Measurements from ENCODE around the gene TPST2.

TPST2 gene

DNA sequence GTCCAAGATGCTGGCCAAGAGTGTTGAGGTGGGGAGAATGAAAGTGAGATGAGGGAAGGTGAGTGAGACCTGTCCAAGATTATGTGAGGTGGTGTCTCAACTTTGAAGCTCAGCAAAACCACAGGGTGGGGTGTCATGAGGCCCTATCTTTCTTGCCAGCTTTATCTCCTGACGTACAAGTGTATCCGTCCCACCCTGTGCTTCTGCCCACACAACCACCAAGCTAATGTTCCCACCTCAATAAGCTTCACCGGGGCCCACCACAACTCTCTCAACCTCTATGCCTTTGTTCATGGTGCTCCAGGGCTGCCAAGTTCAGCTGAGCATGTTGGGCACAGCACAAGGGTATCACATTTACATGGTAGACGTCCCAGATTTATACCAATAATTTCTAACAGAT is 7.1 kb upstream of the TPST2 start:
- peak; percentile 53 for ATAC-seq
- Mint-ChIP-seq H3K9me3 (no peaks in the 10 kb centered on the region), H3K27ac (no peak overlapping the region), H3K4me1 (peaks cover 71% of the 10 kb centered on the region), H3K27me3 (no peaks in the 10 kb centered on the region), H3K4me3 (peak overlapping the region; percentile 31 to 59)
- DNase-seq = peak; percentile 30 to 38

DNA sequence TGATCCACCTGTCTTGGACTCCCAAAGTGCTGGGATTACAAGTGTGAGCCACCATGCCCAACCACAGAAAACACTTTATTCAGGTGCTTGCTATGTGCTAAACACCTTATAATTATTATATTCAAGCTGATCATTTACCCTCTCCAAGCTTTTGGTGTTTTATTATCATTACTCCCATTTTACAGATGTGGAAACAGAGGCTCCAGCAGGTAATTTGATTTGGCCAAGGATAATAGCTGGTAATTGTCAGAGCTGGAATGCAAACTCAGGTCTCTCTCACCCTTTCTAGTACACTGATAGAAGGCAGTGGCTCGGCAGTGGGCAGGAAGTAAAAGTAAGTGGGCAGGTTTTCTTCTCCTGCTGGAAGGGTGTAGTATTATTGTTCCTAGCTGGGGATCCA is 3.8 kb upstream of the TPST2 start:
- DNase-seq (no peak), ATAC-seq (no peak)
- peak overlapping the region in 1 of 2 donors; percentile 36 for H3K4me3 Mint-ChIP-seq
- peaks cover 72% of the 10 kb centered on the region for H3K4me1 Mint-ChIP-seq
- H3K9me3 Mint-ChIP-seq = no peaks in the 10 kb centered on the region
- H3K27ac Mint-ChIP-seq = peak overlapping the region in 1 of 2 donors; percentile 9
- no peaks in the 10 kb centered on the region for H3K27me3 Mint-ChIP-seq

DNA sequence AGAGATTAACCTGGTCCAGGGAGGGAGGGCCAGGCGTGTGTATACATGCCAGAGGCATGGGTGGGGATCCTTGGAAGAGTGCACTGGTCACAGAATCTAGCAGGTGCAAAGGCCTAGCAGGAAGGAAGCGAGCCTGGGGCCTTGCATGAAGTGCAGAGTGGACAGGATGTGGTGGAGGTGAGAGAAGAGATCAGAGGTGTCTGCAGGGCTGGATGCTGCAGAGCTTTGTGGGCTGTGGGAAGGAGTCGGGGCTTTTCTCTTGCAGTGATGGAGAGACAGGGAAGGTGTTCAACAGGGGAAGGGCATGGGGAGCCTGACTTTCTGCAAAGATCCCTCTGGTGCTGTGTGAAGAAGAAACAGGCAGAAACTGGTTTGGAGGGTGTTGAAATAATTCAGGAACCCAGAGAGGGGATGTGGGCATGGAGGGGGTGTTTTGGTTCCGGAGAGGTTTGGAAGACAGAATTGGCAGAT is 2.5 kb upstream of the TPST2 start:
- Mint-ChIP-seq H3K27ac (peak overlapping the region in 1 of 2 donors; percentile 3), H3K27me3 (no peaks in the 10 kb centered on the region), H3K4me3 (peak overlapping the region; percentile 63 to 71), H3K4me1 (peaks cover 71% of the 10 kb centered on the region), H3K9me3 (no peaks in the 10 kb centered on the region)
- DNase-seq (peak; percentile 59 to 73), ATAC-seq (peak; percentile 83)

DNA sequence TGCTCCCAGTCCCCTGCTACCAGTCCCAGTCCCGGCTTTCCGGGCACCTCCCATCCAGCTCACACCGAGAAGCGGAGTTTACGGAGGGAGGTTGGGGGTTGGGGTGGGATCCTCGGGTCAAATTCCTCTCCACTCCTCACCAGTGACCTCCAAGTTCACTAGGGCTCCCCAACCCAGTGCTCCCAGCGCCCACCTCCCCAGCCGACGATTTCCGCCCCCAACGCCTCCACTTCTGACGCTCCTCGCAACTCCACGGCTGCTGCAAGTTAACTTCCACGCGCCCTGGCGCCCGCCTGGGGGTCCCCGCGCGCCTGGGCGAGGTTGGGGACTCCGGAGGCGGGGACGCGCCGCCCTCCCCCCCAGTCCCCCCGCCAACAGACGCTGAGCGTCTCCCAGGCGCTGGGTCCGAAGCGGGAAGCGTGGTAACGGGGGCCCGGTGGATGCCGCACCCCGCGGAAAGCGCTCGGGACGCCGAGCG is 526 bp downstream of the TPST2 start:
- Mint-ChIP-seq H3K27ac (peak overlapping the region; percentile 79 to 84), H3K27me3 (no peaks in the 10 kb centered on the region), H3K4me1 (peaks cover 86% of the 10 kb centered on the region), H3K9me3 (no peaks in the 10 kb centered on the region), H3K4me3 (peak overlapping the region; percentile 92 to 93)
- ATAC-seq = peak; percentile 18
- peak; percentile 32 to 39 for DNase-seq

DNA sequence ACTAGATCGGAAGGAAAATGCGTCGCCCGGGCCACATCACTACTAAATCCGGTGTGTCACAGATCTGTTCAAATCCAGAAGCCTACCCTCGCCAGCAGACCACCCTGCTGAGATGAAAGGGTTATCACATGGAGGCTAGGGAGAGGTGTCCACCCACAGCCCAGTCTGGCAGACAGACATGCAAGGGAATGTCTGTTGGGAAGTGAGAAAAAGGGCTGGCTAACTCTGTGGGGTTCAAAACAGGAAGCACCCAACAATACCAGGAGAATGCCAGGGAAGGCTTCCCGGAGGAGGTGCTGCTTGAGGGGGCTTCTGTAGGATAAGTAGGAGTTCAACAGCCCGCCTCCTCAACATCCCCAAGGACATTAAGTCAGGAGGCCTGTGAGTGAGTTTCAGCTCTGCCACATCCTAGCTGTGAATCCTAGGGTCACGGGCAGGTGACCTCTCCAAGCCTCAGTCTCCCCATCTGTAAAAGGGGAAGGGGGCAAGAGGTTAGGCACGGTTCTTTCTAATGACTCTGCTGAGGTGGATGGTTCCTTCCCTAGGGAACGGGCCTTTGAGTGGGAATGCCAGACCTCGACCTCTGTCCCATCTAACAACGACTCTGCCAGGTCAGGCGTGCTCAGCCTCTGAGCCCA is 1.1 kb downstream of the TPST2 start:
- peak overlapping the region; percentile 92 to 93 for H3K4me3 Mint-ChIP-seq
- no peak for DNase-seq
- H3K9me3 Mint-ChIP-seq = no peaks in the 10 kb centered on the region
- H3K27me3 Mint-ChIP-seq = no peaks in the 10 kb centered on the region
- no peak for ATAC-seq
- H3K27ac Mint-ChIP-seq = peak overlapping the region; percentile 79 to 84
- peaks cover 86% of the 10 kb centered on the region for H3K4me1 Mint-ChIP-seq

DNA sequence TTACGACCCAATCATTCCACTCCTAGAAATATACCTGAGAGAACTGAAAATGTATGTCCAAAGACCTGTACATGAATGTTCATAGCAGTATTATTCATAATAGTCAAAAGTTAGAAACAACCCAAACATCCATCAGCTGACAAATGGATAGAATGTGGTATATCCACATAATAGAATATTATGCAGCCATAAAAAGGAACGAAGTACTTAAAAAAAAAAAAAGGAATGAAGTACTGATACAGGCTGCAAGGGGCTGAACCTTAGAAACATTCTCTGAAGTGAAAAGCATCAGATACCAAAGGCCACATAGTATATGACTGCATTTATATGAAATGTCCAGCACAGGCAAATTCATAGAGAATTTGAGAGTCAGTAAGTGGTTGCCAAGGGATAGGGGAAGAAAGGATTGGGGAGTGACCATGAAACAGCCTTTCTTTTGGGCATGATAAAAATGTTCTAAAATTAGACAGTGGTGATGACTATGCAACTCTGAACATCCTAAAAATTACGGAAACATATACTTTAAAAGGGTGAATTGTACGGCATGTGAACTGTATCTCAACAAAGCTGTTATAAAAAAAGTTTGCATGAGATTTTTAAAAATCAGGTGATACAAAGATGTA is 1.8 kb downstream of the TPST2 start:
- Mint-ChIP-seq H3K4me1 (peaks cover 86% of the 10 kb centered on the region), H3K4me3 (peak overlapping the region; percentile 92 to 93), H3K9me3 (no peaks in the 10 kb centered on the region), H3K27me3 (no peaks in the 10 kb centered on the region), H3K27ac (no peak overlapping the region)
- DNase-seq (no peak), ATAC-seq (no peak)

DNA sequence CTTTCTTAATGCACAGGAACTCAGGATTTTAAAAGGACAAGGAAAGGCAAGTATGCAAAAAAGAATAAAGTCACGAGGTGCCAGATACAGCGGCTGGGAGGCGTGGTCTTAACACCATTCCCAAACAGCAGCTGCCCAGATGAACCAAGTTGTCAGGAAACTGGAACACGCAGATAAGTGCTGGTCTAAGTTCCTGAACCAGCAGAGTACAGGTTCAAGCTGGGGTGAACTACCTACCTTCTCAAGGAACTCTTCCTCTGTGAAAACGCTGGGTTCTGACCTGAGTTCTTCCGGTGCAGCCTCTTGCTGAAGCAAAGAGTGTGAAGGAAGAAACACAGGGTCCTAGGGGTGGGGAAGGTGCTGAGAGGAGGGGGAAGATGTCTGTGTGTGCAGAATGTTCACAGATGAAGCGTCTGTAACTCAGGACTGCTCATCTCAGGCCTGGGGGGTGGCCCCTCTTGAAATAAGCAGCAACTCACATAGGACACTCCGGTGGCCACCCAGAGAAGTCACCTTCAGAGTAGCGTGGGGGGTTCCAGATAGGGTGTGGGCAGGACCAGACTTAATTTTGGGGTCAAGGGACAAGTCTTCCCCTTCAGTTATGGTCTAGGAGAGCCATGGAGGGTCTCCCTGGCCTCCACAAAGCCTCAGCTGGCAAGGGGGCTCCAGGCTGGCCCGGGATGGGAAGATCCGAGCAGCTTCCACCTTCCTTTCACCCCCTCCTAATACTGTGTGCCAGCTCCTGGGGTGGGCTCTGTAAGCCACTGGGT is 3.2 kb downstream of the TPST2 start:
- Mint-ChIP-seq H3K4me1 (peaks cover 86% of the 10 kb centered on the region), H3K4me3 (peak overlapping the region; percentile 79 to 80), H3K9me3 (no peaks in the 10 kb centered on the region), H3K27me3 (no peaks in the 10 kb centered on the region), H3K27ac (peak overlapping the region; percentile 89 to 92)
- ATAC-seq (peak; percentile 31), DNase-seq (peak in 1 of 2 donors; percentile 21)

DNA sequence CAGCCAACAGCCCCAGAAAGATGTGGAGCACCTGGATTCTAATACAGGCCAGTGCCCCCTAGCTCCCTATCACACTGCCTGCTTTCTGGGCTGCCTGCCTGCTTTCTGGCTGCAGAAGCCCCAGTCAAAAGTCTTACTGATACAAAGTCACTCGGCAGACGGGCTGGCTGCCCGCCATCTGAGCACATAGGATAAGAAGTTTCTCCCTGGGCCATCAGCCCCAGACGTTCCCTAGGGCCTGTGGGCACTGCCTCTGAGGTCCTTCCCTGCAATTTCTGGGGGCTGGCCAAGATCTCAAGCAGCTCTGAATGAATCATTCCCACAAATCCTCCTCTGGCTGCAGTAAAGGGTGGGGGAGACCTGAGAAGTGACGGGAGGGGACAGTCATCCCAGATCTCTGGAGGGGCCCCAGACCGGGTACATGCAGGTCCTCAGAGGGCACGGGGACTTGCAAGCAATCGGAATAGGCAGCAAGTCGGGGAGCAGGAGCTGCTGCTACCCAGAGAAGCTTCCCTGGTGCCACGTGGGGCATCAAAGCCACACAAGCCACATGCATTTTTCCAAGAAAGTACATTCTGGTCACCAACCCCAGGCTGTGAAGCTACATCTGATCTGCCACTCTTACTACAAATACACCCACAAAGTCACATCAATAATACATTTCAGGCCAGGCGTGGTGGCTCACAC is 4.7 kb downstream of the TPST2 start:
- Mint-ChIP-seq H3K4me1 (peaks cover 90% of the 10 kb centered on the region), H3K27ac (peak overlapping the region; percentile 17 to 80), H3K9me3 (no peaks in the 10 kb centered on the region), H3K27me3 (no peaks in the 10 kb centered on the region), H3K4me3 (peak overlapping the region; percentile 64 to 80)
- peak in 1 of 2 donors; percentile 18 for DNase-seq
- ATAC-seq = no peak

DNA sequence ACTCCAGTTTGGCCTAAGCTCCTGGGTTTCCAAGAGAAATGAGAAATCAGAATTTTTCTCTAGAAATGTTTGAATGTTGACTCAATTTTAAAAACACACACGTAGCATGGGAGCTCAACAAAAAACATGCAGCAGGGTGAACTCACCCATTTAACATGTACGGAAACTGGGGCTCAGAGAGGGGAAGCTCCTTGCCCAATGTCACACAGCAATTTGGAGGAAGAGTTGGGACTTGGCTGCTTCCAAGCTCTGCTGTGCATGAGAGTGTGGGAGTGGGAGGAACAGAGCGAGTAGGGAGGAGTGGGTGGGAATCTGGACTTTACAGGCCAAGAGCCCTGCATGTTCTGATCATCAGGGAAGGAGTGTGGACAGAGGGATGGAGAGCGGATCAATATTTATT is 5.9 kb downstream of the TPST2 start:
- Mint-ChIP-seq H3K27me3 (no peaks in the 10 kb centered on the region), H3K4me1 (peaks cover 98% of the 10 kb centered on the region), H3K27ac (peak overlapping the region; percentile 73 to 75), H3K9me3 (no peaks in the 10 kb centered on the region), H3K4me3 (no peak overlapping the region)
- DNase-seq (no peak), ATAC-seq (no peak)

DNA sequence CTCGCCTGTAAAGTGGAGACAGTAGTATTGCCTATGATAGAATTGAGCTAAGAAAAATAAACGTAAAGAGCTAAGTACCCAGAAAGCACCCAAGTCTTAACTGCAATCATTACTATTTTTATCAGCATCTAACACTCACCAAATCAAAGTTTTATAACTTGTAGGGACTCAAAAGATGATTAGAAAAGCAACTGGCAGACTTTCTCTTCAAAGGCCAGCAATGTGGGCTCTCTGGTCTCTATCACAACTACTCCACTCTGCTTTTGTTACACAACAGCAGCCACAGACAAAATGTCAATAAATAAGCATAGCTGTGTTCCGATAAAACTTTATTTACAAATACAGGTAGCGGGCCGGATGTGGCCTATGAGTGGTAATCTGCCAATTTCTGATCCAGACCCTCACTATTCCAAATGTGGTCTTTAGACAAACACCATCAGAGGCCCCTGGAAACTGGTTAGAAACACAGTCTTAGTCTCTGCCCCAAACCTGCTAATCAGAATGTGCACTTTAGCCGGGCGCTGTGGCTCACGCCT is 8.2 kb downstream of the TPST2 start:
- DNase-seq (no peak), ATAC-seq (no peak)
- no peaks in the 10 kb centered on the region for H3K9me3 Mint-ChIP-seq
- H3K4me1 Mint-ChIP-seq = peaks cover 91% of the 10 kb centered on the region
- no peaks in the 10 kb centered on the region for H3K27me3 Mint-ChIP-seq
- no peak overlapping the region for H3K4me3 Mint-ChIP-seq
- H3K27ac Mint-ChIP-seq = no peak overlapping the region

DNA sequence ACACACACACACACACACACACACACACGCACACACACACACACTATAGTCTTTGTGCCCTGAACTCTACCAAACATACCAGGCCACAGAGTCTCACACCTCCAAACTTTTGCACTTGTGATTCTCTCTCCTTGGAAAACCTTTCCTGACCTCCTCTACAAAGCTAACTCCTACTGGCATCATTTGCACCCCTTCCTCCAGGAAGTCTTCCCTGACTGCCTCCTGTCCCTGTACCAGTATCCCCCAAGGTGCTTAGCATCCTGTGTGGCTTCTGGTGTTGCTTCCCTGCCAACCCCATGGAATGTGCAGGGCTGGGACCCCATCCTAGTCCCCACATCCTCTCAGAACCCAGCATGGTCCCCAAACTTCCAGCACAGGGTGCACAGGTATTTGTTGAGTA is 8.9 kb downstream of the TPST2 start:
- ATAC-seq (no peak), DNase-seq (no peak)
- Mint-ChIP-seq H3K9me3 (no peaks in the 10 kb centered on the region), H3K4me1 (peaks cover 85% of the 10 kb centered on the region), H3K4me3 (peak overlapping the region; percentile 26 to 60), H3K27ac (peak overlapping the region; percentile 51 to 83), H3K27me3 (no peaks in the 10 kb centered on the region)

DNA sequence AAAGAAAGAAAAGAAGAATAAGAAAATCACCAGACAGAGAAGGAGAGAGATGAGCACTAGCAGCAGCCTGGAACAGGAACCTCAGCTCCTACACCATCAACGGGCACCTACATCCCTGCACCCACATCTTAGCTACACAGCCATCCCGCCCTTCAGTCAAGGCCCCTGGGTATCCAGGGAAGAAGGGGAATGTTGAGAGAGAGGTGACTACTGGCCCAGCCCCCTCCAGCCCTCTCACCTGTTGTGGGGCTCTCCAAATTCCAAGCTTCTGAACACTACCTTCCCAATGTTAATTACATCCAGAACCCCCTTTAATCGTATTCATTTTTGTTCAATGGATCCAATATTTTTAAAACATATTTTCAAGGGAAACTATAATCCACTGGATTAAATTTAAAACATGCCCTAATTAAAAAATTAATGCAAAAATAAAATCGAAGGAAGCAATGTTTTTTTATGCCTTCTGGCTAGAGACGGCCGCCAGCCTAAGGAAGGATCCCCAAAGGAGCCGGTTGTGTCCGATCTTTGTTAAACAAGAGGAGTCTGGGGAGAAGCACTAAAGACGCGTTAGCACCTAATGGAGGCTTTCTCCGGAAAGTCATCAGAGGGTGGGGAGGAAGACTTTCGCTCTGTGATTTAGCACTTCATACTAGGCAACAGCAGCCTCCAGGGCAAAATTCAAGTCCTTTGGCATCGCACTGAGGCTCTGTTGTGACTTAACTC is 9.5 kb downstream of the TPST2 start:
- Mint-ChIP-seq H3K9me3 (no peaks in the 10 kb centered on the region), H3K27ac (peak overlapping the region; percentile 95 to 97), H3K4me1 (peaks cover 81% of the 10 kb centered on the region), H3K4me3 (peak overlapping the region; percentile 86 to 88), H3K27me3 (no peaks in the 10 kb centered on the region)
- ATAC-seq (no peak), DNase-seq (no peak)

DNA sequence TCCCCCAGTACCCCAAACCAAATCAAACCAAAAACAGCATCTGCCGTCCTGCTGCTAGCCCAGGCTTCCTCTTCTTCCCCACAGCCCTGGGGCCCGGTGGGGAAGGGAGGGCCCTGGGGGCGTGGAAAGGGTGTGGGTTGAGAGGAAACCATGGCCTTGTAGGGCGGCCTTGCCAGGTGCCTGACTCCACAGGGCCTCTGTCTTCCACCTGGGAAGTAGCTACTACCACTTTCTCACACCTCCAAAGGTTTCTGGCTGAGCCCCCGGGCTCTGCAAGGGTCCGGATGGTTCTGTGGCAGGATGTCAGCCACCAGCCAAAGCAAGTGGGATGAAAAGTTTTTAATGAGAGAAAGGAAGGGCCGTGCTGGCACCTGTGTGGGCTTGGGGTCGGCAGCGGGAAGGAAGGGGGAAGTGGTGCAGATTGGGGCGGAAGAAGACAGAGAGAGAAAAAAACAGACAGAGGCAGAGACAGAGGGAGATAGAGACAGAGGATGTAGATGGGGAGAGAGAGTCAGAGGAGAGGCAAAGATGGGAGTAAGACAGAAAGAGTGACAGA is 10.5 kb downstream of the TPST2 start:
- Mint-ChIP-seq H3K4me1 (peaks cover 81% of the 10 kb centered on the region), H3K27me3 (no peaks in the 10 kb centered on the region), H3K9me3 (no peaks in the 10 kb centered on the region), H3K27ac (peak overlapping the region; percentile 95 to 97), H3K4me3 (peak overlapping the region; percentile 86 to 88)
- ATAC-seq (peak; percentile 97), DNase-seq (peak; percentile 50 to 68)

DNA sequence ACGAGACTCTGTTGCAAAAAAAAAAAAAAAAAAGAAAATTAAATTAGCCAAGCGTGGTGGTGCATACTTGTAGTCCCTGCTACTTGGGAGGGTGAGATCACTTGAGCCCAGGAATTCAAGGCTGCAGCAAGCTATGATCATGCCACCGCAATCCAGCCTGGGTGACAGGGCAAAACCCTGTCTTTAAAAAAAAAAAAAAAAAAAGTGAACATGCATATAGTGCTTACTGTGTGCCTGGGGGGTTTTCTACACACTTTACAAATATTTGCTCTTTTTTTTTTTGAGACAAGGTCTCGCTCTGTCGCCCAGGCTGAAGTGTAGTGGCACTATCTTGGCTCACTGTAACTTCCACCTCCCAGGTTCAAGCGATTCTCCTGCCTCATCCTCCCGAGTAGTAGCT is 12.9 kb downstream of the TPST2 start:
- no peak overlapping the region for H3K4me3 Mint-ChIP-seq
- DNase-seq = no peak
- no peak overlapping the region for H3K27ac Mint-ChIP-seq
- H3K9me3 Mint-ChIP-seq = no peaks in the 10 kb centered on the region
- H3K27me3 Mint-ChIP-seq = no peaks in the 10 kb centered on the region
- H3K4me1 Mint-ChIP-seq = peaks cover 81% of the 10 kb centered on the region
- ATAC-seq = no peak

All from stimulated activated naive CD8-positive, alpha-beta T cell treated with anti-CD3 and anti-CD28 coated beads, Interleukin-15, amount 100 ng/mL, for 72 hours (primary cell).